GM21526 (cell line): ENCODE data around the gene PLEKHA1.

Source experiments
- ATAC-seq: cut with Tn5 transposase; IDR thresholded peaks from one replicate; pipeline ENCODE4 v1.9.1; 2021; ENCODE audit warnings: moderate library complexity; ENCODE audit not compliant: unreplicated experiment, low FRiP score

The PLEKHA1 gene

GRCh38 chr10:122375679-122376160, 1.2 kb downstream of the PLEKHA1 start:
- ATAC-seq, result no peak

- no peak for ATAC-seq
Observed at GRCh38 chr10:122376364-122376961, 2.0 kb downstream of the PLEKHA1 start.

GRCh38 chr10:122379041-122379440, 4.5 kb downstream of the PLEKHA1 start:
- ATAC-seq, result no peak

GRCh38 chr10:122379537-122379936, 5.0 kb downstream of the PLEKHA1 start:
- no peak for ATAC-seq

GRCh38 chr10:122380703-122381102, 6.2 kb downstream of the PLEKHA1 start:
- ATAC-seq, result no peak

GRCh38 chr10:122381680-122382079, 7.2 kb downstream of the PLEKHA1 start:
- ATAC-seq, result no peak

- no peak for ATAC-seq
Observed at GRCh38 chr10:122386514-122386913, 12.0 kb downstream of the PLEKHA1 start.

GRCh38 chr10:122387572-122387971, 13.1 kb downstream of the PLEKHA1 start:
- no peak for ATAC-seq

GRCh38 chr10:122388287-122388997, 13.9 kb downstream of the PLEKHA1 start:
- no peak for ATAC-seq

- ATAC-seq, result no peak
Observed at GRCh38 chr10:122390271-122390670, 15.8 kb downstream of the PLEKHA1 start.

- ATAC-seq, result no peak
Observed at GRCh38 chr10:122390679-122391078, 16.2 kb downstream of the PLEKHA1 start.

GRCh38 chr10:122391875-122392274, 17.4 kb downstream of the PLEKHA1 start:
- ATAC-seq, result no peak

GRCh38 chr10:122392835-122393234, 18.3 kb downstream of the PLEKHA1 start:
- no peak for ATAC-seq

- ATAC-seq, result no peak
Observed at GRCh38 chr10:122393288-122393687, 18.8 kb downstream of the PLEKHA1 start.

- ATAC-seq, result no peak
Observed at GRCh38 chr10:122402548-122403131, 28.1 kb downstream of the PLEKHA1 start.

GRCh38 chr10:122404576-122404975, 30.1 kb downstream of the PLEKHA1 start:
- ATAC-seq, result no peak

GRCh38 chr10:122407375-122408125, 33.0 kb downstream of the PLEKHA1 start:
- ATAC-seq, result no peak

GRCh38 chr10:122413327-122413726, 38.8 kb downstream of the PLEKHA1 start:
- no peak for ATAC-seq

- no peak for ATAC-seq
Observed at GRCh38 chr10:122417667-122418066, 43.2 kb downstream of the PLEKHA1 start.

- ATAC-seq, result no peak
Observed at GRCh38 chr10:122419016-122419415, 44.5 kb downstream of the PLEKHA1 start.
